ENCODE data around the gene ADPRHL1.

The ADPRHL1 gene

DNA sequence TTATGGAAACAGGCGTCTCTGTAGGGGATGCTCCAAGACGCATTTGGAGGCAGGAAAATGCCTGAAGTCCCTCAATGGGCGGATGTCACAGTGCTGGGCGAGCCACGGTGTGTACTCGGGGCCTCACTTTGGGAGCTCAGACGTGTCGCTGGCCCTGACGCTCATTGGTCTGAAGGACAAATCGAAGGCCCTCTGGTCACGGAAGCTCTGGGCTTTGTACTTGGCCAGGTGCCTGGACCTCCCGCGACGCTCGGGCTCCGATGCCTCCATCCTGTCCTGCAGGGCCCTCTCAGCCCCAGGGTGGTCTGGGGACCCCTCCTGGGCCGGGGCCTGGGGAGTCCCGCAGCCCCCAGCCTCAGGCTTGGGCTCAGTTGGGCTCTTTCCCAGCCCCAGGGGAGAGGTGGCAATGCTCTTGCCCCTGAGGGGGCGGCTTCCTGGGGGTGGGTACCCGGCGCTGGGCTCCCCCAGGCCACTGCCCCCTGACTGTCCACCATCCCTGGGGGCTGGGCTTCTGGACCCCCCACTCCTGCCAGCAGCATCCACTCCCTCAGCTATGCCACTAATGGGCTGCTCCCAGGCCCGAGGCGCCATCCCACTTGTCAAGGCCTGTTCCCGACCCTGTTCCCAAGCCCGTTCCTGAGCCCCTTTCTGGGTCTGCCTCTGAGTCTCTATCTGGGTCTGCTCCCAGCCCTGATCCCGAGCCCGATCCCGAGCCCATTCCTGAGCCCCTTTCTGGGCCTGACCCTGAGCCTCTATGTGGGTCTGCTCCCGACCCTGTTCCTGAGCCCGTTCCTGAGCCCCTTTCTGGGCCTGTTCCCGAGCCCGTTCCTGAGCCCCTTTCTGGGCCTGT is 49.8 kb downstream of the ADPRHL1 start:
- Histone ChIP-seq H3K4me1 (ENCODE audit: low read length) (no peaks in the 10 kb centered on the region), H2AFZ (ENCODE audit: low read depth, low read length) (no peak overlapping the region), H3K79me2 (ENCODE audit: low read length) (no peaks in the 10 kb centered on the region), H3K4me2 (ENCODE audit: low read length) (no peak overlapping the region), H3K9me3 (ENCODE audit: insufficient read depth, low read length) (no peaks in the 10 kb centered on the region), H3K27ac (ENCODE audit: low read length) (no peak overlapping the region), H3K36me3 (replicated peaks; ENCODE audit: low read depth, low read length) (no peaks in the 10 kb centered on the region), H4K20me1 (ENCODE audit: insufficient read depth, low read length) (no peaks in the 10 kb centered on the region), H3K4me3 (ENCODE audit: low read length) (no peak overlapping the region), H3K9ac (ENCODE audit: low read length) (no peak overlapping the region), H3K27me3 (ENCODE audit: low read depth, low read length) (peaks cover 8% of the 10 kb centered on the region)
- TF ChIP-seq CTCF (IDR thresholded peaks at IDR 0.05; ENCODE audit: low read depth, low read length), result no peak
- TF ChIP-seq EZH2phosphoT487 (IDR thresholded peaks at IDR 0.05; ENCODE audit: low read depth), result no peak

GRCh38 chr13:113402471-113403254 is 50.6 kb downstream of the ADPRHL1 start:
- H2AFZ ChIP-seq (ENCODE audit: low read depth, low read length), result no peak overlapping the region

DNA sequence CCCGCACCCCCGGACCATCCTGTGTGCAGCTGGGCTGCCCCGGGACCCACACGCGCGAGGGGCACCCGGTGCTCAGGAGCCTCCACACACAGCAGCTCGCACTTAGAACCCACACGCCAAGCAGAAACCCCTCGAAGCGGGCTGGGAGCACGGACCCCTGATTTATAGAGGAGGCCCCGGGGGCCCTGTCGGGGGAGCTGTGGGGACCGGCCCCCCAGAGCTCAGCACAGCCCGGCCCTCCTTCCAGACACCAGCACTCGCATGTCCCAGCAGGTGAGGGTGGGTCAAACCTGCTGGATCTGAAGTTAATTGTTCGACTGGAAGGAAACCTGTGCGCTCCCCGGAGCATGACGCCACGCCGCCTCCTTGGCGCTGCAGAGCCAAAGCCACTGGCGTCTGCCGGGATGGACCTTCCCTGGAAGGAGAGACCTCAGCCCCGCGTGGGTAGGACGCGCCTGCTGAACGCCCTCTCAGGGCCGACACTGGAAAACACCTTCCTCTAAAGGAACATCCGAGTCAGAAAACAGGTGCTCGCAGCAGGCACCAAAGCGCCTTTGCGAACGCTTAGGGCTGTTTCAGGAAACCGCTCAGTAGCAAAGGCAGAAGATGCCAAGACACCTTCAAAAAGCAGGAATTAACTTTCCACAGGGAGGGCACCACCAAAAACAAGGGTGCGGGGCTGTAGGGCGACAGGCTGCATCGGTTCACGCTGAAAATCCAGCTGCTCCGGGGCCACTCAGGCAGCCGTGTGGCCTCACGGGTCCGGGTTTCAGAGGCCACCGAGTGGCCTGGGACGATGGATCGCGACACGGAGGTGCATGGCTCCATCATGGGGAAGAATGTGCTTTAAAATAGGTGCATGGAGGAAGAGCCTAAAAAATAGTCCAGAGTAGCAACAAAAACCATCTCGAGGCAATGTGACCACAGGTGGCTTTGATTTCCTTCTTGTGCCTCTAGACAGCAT is 51.6 kb downstream of the ADPRHL1 start:
- Histone ChIP-seq H3K27me3 (ENCODE audit: low read depth, low read length) (0 out of 2 replicates have a peak, but pooled peaks cover 2% of the 10 kb centered on the region), H3K36me3 (replicated peaks; ENCODE audit: low read depth, low read length) (no peaks in the 10 kb centered on the region), H3K4me3 (ENCODE audit: low read length) (no peak overlapping the region), H3K27ac (ENCODE audit: low read length) (no peak overlapping the region), H3K9me3 (ENCODE audit: insufficient read depth, low read length) (no peaks in the 10 kb centered on the region), H3K79me2 (ENCODE audit: low read length) (no peaks in the 10 kb centered on the region), H4K20me1 (ENCODE audit: insufficient read depth, low read length) (no peaks in the 10 kb centered on the region), H2AFZ (ENCODE audit: low read depth, low read length) (no peak overlapping the region), H3K4me2 (ENCODE audit: low read length) (no peak overlapping the region), H3K9ac (ENCODE audit: low read length) (no peak overlapping the region), H3K4me1 (ENCODE audit: low read length) (no peaks in the 10 kb centered on the region)
- TF ChIP-seq EZH2phosphoT487 (IDR thresholded peaks at IDR 0.05; ENCODE audit: low read depth), result no peak
- TF ChIP-seq CTCF (IDR thresholded peaks at IDR 0.05; ENCODE audit: low read depth, low read length), result no peak

More at GRCh38 chr13:113402471-113403254, 50.6 kb downstream of the ADPRHL1 start:
- no peaks in the 10 kb centered on the region for H4K20me1 ChIP-seq (ENCODE audit: insufficient read depth, low read length)
- no peaks in the 10 kb centered on the region for H3K9me3 ChIP-seq (ENCODE audit: insufficient read depth, low read length)
- no peak overlapping the region for H3K9ac ChIP-seq (ENCODE audit: low read length)
- H3K79me2 ChIP-seq (ENCODE audit: low read length), result no peaks in the 10 kb centered on the region
- no peak overlapping the region for H3K4me2 ChIP-seq (ENCODE audit: low read length)
- H3K4me3 ChIP-seq (ENCODE audit: low read length), result no peak overlapping the region
- no peaks in the 10 kb centered on the region for H3K36me3 ChIP-seq (replicated peaks; ENCODE audit: low read depth, low read length)
- H3K27ac ChIP-seq (ENCODE audit: low read length), result no peak overlapping the region
- H3K4me1 ChIP-seq (ENCODE audit: low read length), result no peaks in the 10 kb centered on the region
- TF ChIP-seq CTCF (IDR thresholded peaks at IDR 0.05; ENCODE audit: low read depth, low read length), result no peak
- no peak for TF ChIP-seq EZH2phosphoT487 (IDR thresholded peaks at IDR 0.05; ENCODE audit: low read depth)
- H3K27me3 ChIP-seq (ENCODE audit: low read depth, low read length), result 0 out of 2 replicates have a peak, but pooled peaks cover 2% of the 10 kb centered on the region
